Activated CD8-positive, alpha-beta memory T cell treated with anti-CD3 and anti-CD28 coated beads for 4 hours (primary cell): ENCODE measurements around the gene DST.

Experiments used
- DNase-seq, 2 donors: peaks; one replicate each; pipeline ENCODE4 v3.0.0-alpha.2; 2020; ENCODE audit warnings: low read depth in 2 of 2

The DST gene

GRCh38 chr6:56642366-56643261 is at the start of gene DST:
Gene DST (minus strand): TSS chr6:56642889.
- DNase-seq, result no peak

- DNase-seq, result no peak
These were observed 49.1 kb upstream of the DST start for GRCh38 chr6:56691814-56692213.

GRCh38 chr6:56691286-56691595 is 48.6 kb upstream of the DST start:
- no peak for DNase-seq

GRCh38 chr6:56690519-56691285 is 48.0 kb upstream of the DST start:
- DNase-seq, result no peak

- DNase-seq, result no peak
These were observed 47.0 kb upstream of the DST start for GRCh38 chr6:56689663-56690062.

GRCh38 chr6:56689114-56689513 is 46.4 kb upstream of the DST start:
- no peak for DNase-seq

GRCh38 chr6:56688521-56688920 is 45.8 kb upstream of the DST start:
- no peak for DNase-seq

- DNase-seq, result no peak
These were observed 44.9 kb upstream of the DST start for GRCh38 chr6:56687551-56687950.

- no peak for DNase-seq
These were observed 43.7 kb upstream of the DST start for GRCh38 chr6:56686429-56686828.

- no peak for DNase-seq
These were observed 43.3 kb upstream of the DST start for GRCh38 chr6:56685994-56686393.

- DNase-seq, result no peak
These were observed 42.5 kb upstream of the DST start for GRCh38 chr6:56685102-56685733.

GRCh38 chr6:56684342-56685101 is 41.8 kb upstream of the DST start:
- no peak for DNase-seq

- no peak for DNase-seq
These were observed 41.2 kb upstream of the DST start for GRCh38 chr6:56683882-56684281.

GRCh38 chr6:56682635-56683034 is 39.9 kb upstream of the DST start:
- no peak for DNase-seq

GRCh38 chr6:56677559-56677958 is 34.9 kb upstream of the DST start:
- no peak for DNase-seq

- DNase-seq, result no peak
These were observed 29.2 kb upstream of the DST start for GRCh38 chr6:56671651-56672461.

- no peak for DNase-seq
These were observed 28.5 kb upstream of the DST start for GRCh38 chr6:56671160-56671559.

- no peak for DNase-seq
These were observed 26.4 kb upstream of the DST start for GRCh38 chr6:56669041-56669440.

- DNase-seq, result no peak
These were observed 25.5 kb upstream of the DST start for GRCh38 chr6:56668158-56668557.

- DNase-seq, result no peak
These were observed 24.6 kb upstream of the DST start for GRCh38 chr6:56667336-56667735.

GRCh38 chr6:56664029-56664428 is 21.3 kb upstream of the DST start:
- DNase-seq, result no peak
